ENCODE results near the gene ALK.
"Not testable (repeated sequence)": the region's sequence is repeated elsewhere in the genome, so short reads cannot be mapped to it uniquely, and the experiment has no call there.

ALK gene

DNA sequence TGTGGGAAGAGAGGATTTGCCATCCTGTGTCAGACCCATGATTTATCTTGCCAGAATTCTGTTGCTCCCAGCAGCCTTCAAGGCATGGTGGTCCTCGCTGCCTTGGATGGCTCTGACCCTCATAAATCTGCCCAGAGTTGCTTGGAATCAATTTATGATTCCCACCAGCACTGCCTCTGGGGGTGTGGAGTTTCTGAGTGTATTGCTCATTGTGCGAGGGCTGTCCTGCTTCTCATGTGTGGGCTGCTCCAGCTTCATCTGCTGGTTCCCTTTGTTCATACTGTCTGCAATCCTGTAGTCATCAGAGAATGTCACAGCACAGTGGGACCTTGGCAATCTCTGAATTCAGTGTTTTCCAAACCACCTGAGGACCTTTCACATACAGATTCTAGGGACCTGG lies 666.4 kb downstream of the ALK start:
- no peak for DNase-seq

DNA sequence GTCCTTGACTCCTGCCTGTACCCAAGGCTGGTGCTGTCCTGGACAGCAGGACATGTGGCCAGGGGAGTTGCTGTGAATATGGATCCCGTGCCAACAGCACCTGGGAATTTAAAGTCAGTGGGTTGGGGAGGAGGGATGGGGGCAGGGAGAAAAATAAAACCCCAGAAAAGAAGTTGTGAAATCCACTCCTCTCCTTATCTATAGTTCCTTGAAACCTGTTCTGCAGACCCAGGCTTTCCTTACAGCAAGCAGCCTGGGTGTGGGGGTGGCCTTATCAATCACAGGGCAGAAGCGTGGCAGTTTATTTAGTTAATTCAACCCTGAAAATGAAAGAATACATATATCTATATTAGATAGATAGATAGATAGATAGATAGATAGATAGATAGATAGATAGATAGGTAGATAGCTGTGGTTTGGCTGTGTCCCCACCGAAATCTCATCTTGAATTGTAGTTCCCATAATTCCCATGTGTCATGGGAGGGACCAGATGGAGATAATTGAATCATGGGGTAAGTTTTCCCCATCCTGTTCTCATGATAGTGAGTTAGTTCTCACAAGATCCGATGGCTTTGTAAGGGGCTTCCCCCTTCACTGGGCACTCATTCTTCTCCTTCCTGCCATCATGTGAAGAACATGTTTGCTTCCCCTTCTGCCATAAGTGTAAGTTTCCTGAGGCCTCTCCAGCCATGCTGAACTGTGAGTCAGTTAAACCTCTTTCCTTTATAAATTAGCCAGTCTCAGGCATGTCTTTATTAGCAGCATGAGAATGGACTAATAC lies 667.7 kb downstream of the ALK start:
- not testable (repeated sequence) for DNase-seq

- no peak for DNase-seq
These were observed 668.4 kb downstream of the ALK start for GRCh38 chr2:29253026-29253425.

GRCh38 chr2:29251406-29251805 lies 670.0 kb downstream of the ALK start:
- no peak for DNase-seq

- DNase-seq: no peak
These were observed 670.4 kb downstream of the ALK start for GRCh38 chr2:29250977-29251376.

DNA sequence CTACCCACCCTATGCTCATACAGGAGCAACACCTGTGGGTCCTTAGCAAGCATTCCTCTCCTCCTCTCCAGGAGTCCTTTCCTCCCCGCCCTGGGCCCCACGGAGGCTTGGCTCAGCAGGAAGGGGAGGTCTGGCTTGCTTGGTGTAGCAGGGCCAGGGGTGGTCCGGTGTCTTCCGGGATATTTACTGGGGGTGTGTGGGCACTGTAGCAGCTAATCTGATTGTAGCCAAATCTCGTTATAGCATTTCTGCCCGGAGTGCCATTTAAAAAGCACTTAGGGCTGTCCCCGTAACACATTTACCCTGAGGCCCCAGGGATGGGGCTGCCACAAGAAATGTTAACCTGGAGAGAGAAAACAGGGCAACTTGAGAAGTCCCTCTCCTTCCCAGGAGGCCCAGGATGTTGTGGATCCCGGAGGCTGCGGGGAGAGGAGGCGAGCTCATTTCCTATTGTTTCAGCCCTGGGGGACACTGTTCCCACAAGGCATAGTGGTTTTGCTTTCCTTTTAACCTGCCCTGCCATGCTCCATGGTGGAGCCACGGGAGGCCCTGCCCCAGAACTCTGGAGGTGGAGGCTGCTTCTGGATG lies 671.6 kb downstream of the ALK start:
- no peak for DNase-seq

- DNase-seq: no peak
These were observed 674.0 kb downstream of the ALK start for GRCh38 chr2:29247336-29247914.

- no peak for DNase-seq
These were observed 674.7 kb downstream of the ALK start for GRCh38 chr2:29246383-29247300.

- DNase-seq: no peak
These were observed 675.5 kb downstream of the ALK start for GRCh38 chr2:29245742-29246382.

GRCh38 chr2:29245035-29245741 lies 676.2 kb downstream of the ALK start:
- not testable (repeated sequence) for DNase-seq

DNA sequence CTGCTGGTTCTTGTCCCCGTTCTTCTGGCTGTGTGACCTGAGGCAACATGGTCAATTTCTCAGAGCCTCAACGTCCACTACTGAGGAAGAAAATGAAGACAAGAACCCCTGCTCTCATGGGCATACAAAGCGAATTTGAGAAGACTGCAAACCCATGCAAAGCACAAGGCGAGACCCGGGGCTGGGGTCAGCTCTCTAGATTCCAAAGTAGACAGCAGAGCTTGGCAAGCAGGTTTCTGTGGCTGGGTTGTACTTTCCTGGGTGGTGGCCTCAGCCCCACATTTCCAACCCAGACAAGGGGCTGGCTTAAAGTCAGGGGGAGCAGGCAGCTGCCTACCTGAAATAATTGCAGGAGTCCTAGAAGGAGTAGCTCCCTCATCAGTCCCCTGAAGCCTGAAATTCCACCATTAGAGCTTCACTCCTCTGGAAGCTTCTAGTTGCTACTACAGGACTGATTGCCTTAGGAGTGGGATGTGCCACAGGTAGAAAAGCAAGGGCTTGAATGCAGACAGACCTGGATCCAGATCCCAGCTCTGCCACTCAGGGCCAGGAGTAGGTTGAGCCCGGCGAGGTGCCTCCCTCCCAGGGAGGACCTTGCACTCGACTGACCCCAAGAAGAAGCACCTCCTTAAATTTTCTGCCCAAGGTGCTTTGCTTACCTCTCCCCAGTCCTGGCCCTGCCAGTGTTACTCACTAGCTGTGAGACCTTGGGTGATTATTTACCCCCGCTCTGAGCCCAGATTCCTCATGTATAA lies 678.6 kb downstream of the ALK start:
- no peak for DNase-seq

DNA sequence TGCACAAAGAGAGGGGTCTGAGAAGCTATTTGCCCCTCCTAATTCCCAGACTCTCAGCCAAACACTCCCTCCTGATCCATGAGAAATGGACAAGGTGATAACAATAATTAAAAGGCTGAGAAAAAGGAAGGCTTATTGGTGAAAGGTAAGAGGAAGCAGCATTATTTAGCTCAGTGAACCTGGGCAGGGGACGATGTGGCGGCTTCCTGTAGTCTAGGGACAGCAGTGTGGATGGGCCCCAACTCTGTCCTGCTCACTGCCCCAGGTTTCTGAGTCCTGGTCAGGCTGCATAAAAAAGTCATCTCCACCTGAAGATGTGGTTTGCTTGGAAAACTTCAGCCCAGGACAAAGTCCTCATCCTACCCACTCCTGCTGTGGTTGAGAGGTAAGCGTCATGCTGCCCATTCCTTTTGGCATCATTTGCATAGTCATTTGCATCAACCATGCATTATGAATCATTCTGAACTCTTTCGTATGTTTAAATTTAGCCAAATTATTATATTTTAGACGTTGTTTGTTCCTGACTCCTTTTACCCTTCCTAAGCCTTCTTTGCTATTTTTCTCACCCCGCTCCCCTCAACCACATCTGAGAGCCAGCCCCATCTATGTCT lies 679.3 kb downstream of the ALK start:
- DNase-seq: no peak

DNA sequence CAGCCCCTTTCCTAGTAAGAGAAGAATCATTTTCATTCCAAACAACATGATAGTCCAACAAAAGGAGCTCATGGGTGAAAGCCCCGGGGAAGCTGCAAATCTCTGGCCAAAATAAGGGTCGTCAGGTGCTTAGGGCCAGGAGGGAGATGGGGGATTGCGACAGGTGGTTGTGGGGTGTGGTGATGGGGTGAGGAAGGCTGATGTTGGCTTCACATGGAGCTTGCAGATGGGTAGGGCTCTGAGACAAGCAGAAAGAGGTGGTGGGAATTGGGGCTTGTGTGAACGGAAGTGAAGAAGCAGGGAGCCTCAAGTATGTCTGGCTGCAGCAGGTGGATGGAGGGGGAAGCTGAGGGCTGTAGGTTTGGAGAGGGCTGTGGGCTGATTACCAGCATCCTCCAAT lies 680.0 kb downstream of the ALK start:
- no peak for DNase-seq

- DNase-seq: no peak
These were observed 680.8 kb downstream of the ALK start for GRCh38 chr2:29240601-29241000.

DNA sequence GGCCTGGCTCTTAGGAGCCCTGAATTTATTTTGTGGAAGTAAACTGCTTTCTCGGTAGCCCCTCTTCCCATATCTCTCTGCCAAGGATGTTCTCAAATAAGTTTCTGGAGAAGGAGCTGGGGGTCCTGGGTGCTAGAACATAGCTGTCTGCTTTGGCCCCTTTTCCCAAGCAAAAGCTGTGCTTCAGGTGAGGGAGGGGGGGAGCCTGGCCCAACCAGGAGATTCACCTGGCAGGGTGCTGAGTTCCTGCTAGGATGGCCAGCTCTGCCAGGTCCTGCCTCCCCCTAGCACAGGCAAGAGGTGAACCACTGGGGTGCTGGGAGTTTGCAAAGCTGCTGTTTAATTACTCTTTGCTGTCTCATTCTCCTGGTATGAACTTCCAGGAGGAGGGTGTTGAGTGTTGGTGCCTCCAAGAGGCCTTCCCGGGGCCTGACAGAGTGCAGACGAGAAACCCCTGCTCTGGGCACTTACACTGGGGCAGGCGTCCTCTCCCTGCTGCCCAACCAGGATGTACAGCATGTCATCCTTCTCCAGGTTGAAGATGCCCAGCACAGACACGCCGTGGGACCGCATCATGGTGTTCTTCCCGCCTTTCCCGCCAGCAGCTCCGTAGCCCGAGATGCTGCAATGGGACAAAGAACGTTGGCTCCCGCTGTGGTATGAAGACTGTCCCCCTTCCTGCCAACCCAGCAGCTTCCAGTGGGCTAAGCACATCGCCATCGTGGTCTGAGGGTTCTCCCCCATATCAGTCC lies 682.0 kb downstream of the ALK start:
- no peak for DNase-seq

DNA sequence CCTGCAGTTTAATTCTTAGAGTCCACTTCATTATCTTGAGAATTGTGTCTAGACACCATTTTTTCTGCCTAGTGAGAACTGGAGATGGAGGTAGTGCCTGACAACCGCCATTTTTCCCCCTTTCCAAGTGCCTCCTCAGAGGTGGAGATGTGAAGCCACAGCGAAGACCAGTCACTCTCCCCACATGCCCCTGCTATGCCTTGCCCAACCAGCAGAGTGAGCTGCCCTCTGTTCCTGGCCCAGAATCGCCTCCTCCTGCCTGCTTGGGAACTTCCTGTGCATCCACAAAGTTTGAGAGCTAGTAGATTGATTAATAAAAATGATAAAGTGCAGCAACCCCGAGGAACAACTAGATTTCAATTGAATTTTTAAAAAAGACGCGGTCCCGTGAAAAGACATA lies 682.9 kb downstream of the ALK start:
- DNase-seq: no peak

DNA sequence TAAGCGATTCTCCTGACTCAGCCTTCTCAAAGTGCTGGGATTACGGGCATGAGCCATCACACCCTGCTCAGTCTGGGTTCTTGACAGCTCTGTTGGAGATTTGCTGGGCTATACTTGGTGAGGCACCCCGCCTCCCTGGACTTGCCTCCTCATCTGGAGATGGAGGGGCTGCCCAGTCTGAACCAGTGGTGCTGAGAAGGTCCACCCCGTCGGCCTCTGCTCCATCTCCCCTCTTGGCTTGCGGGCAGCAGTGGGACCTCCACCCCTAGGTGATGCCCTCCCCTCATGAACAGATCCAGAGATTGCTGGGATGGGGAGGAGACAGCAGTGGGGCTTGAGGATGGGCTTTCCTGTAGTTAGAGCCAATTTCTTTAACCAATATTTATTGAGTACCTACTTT lies 685.3 kb downstream of the ALK start:
- DNase-seq: no peak

- DNase-seq: no peak
These were observed 686.0 kb downstream of the ALK start for GRCh38 chr2:29235411-29235810.

- no peak for DNase-seq
These were observed 688.0 kb downstream of the ALK start for GRCh38 chr2:29233428-29233827.

DNA sequence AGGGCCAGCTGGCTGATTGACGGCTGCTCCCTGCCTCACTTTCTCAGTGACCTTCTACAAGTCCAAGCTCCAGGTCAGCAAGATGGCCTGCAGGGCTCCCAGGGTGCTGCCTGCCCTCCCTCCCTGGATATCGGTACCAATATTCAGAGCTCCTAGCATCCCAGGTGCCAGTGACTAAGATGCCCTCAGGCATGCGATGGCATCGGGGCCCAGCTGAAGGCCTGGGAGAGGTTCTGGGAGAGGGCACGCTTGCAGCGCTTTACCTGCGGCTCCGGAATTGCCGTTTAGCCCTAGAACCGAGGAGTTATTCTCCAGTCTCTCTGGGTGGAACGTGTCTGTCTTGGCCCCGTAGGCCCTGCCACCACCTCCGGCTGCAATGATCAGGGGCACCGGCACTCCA lies 689.3 kb downstream of the ALK start:
- no peak for DNase-seq
